ENCODE results near the gene RAB39B. TPM values are rescaled to one million over a fixed set of nuclear protein-coding genes. Genes with fewer than 3 reads are reported as not detected.
"Not testable (repeated sequence)": the region's sequence is repeated elsewhere in the genome, so short reads cannot be mapped to it uniquely, and the experiment has no call there.

The RAB39B gene
- total RNA-seq, 2 donors from 2014 or later, result 1.8 TPM; not detected in 1

DNA sequence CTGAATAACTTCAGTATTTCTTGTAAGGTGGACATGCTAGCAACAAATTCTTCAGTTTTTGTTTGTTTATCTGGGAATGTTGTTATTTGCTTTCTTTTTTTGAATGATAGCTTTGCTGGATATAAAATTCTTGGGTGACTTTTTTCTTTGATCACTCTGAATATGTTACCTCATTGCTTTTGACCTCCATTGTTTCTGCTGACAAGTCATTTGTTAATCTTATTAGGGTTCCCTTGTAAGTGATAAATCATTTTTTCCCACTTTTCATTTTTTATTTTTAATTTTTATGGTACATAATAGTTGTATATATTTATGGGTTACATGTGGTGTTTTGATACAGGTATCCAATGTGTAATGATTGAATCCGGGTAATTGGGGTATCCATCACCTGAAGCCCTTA is 6.7 kb upstream of the RAB39B start:
- H3K9me3 ChIP-seq, result no peaks in the 10 kb centered on the region
- no peak overlapping the region for H3K4me3 ChIP-seq
- WGBS, 2 donors, result 88 to 100% methylated on average over 1 of the region's 1 CpG
- no peak for ATAC-seq
- intact Hi-C loops (cut with DNase I), result no loop called here
- H3K27me3 ChIP-seq, result no peaks in the 10 kb centered on the region
- no peak overlapping the region for H3K27ac ChIP-seq
- H3K36me3 ChIP-seq (replicated peaks in 1 of 2; ENCODE audit: insufficient read depth in 1 of 2, low read depth in 2 of 2), result no peaks in the 10 kb centered on the region
- no peaks in the 10 kb centered on the region for H3K4me1 ChIP-seq
- TF ChIP-seq, protein P1, sequence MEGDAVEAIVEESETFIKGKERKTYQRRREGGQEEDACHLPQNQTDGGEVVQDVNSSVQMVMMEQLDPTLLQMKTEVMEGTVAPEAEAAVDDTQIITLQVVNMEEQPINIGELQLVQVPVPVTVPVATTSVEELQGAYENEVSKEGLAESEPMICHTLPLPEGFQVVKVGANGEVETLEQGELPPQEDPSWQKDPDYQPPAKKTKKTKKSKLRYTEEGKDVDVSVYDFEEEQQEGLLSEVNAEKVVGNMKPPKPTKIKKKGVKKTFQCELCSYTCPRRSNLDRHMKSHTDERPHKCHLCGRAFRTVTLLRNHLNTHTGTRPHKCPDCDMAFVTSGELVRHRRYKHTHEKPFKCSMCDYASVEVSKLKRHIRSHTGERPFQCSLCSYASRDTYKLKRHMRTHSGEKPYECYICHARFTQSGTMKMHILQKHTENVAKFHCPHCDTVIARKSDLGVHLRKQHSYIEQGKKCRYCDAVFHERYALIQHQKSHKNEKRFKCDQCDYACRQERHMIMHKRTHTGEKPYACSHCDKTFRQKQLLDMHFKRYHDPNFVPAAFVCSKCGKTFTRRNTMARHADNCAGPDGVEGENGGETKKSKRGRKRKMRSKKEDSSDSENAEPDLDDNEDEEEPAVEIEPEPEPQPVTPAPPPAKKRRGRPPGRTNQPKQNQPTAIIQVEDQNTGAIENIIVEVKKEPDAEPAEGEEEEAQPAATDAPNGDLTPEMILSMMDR (IDR thresholded peaks at IDR 0.05), result no peak
- no peak for TF ChIP-seq POLR2A (IDR thresholded peaks at IDR 0.05)
- DNase-seq, result no peak

DNA sequence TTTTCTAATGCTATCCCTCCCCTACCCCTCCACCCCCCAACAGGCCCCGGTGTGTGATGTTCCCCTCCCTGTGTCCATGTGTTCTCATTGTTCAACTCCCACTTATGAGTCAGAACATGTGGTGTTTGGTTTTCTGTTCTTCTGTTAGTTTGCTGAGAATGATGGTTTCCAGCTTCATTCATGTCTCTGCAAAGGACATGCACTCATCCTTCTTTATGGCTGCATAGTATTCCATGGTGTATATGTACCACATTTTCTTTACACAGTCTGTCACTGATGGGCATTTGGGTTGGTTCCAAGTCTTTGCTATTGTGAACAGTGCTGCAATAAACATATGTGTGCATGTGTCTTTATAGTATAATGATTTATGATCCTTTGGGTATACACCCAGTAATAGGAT is 3.7 kb upstream of the RAB39B start:
- intact Hi-C loops (cut with DNase I); ATAC-seq: not testable (repeated sequence)

DNA sequence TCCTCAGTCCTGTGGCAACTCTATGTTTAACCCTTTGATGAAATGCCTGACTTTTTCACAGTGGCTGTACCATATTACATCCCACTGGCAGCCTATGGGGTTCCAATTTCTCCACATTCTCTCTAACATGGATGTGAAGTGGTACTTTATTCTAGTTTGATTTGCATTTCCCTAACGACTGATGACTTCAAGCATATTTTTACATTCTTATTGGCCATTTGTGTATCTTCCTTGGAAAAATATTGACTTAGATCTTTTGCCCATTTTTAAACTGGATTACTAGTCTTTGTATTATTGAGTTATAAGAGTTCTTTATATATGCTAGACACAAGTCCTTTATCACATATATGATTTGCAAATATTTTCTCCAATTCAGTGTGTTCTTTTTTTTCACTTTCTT is 2.1 kb upstream of the RAB39B start:
- Histone ChIP-seq H3K27me3 (no peaks in the 10 kb centered on the region), H3K4me3 (no peak overlapping the region), H3K36me3 (replicated peaks in 1 of 2; ENCODE audit: insufficient read depth in 1 of 2, low read depth in 2 of 2) (no peaks in the 10 kb centered on the region), H3K4me1 (peaks cover 7% of the 10 kb centered on the region), H3K27ac (no peak overlapping the region), H3K9me3 (no peaks in the 10 kb centered on the region)
- ATAC-seq, result no peak
- WGBS, 2 donors, result 70 to 82% methylated on average over 1 of the region's 1 CpG
- TF ChIP-seq, protein P1 (IDR thresholded peaks at IDR 0.05), result no peak
- TF ChIP-seq POLR2A (IDR thresholded peaks at IDR 0.05), result no peak
- no peak for DNase-seq
- intact Hi-C loops (cut with DNase I), result no loop called here

More for the DNA sequence above, 3.7 kb upstream of the RAB39B start:
- WGBS, 2 donors, result 67 to 100% methylated on average over 1 of the region's 1 CpG
- not testable (repeated sequence) for DNase-seq; H3K9me3 ChIP-seq; H3K4me1 ChIP-seq; H3K27ac ChIP-seq; H3K4me3 ChIP-seq; H3K27me3 ChIP-seq; H3K36me3 ChIP-seq (replicated peaks in 1 of 2; ENCODE audit: insufficient read depth in 1 of 2, low read depth in 2 of 2)

DNA sequence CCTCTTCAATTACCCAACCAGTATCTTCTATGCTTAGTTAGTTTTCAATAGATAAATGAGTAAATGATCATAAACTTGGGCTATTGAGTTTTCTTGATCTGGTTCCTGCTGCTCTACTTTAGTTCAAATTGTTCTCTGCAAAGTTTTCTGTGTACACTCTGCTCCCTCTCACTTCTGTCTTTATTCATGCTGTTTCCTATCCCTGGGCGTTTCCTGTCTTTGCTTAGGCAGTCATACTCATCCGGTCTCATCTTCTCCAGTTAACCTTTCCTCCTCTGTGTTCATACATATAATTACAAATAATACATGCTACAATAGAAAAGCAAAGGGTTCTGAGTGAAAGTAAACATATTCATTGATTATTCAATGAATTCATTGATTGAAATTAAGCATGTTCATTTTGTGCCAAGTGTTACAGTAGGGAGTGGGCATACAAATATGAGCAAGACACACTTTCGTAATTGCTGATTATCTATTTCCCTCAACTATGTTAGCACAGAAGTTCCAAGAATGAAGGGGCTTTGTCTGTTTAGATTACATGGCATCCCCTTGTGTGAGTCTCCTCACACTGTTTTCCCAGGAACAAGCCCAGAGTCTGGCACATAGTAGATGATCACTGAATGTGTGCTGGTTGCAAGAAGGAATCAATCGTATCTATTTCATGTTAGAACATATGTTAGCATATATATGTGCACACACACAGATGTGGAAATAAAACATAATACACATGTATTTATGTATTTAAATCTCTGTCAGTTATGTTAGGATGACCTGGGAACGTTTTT is 1.1 kb downstream of the RAB39B start:
- ATAC-seq (no peak), DNase-seq (no peak)
- H3K9me3 ChIP-seq, result no peaks in the 10 kb centered on the region
- no peaks in the 10 kb centered on the region for H3K27me3 ChIP-seq
- no peak for TF ChIP-seq POLR2A (IDR thresholded peaks at IDR 0.05)
- TF ChIP-seq, protein P1 (IDR thresholded peaks at IDR 0.05), result no peak
- H3K4me1 ChIP-seq, result peaks cover 7% of the 10 kb centered on the region
- intact Hi-C loops (cut with DNase I), result no loop called here
- H3K4me3 ChIP-seq, result no peak overlapping the region
- 19 to 36% methylated on average over 5 of the region's 5 CpGs for WGBS, 2 donors
- H3K27ac ChIP-seq, result no peak overlapping the region
- no peaks in the 10 kb centered on the region for H3K36me3 ChIP-seq (replicated peaks in 1 of 2; ENCODE audit: insufficient read depth in 1 of 2, low read depth in 2 of 2)

DNA sequence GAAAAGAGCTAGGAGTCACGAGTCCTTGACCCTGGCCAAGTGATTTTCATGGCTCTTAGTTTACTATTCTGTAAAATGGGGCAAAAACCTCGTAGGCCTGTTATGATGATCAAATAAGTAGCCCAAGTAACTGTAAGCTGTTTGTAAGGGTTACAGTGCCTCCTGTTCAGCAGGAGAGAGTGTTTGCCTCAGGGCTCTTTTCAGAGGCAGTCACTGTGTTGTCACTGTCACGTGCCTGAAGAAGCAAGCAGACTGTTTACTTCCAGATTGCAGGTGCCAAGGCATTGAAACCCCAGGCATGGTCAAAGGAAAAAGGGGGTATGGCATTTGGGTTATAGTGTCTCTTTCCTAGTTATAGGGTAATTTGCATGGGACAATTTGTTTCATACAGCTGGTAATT is 4.5 kb downstream of the RAB39B start:
- 20 to 65% methylated on average over 1 to 3 of the region's 3 CpGs for whole genome bisulfite sequencing, 2 donors
- Histone ChIP-seq H3K36me3 (replicated peaks in 1 of 2; ENCODE audit: insufficient read depth in 1 of 2, low read depth in 2 of 2) (no peaks in the 10 kb centered on the region), H3K27me3 (no peaks in the 10 kb centered on the region), H3K27ac (no peak overlapping the region), H3K4me1 (peaks cover 7% of the 10 kb centered on the region), H3K4me3 (no peak overlapping the region), H3K9me3 (no peaks in the 10 kb centered on the region)
- ATAC-seq, result no peak
- intact Hi-C loops (cut with DNase I), result no loop called here
- TF ChIP-seq, protein P1 (IDR thresholded peaks at IDR 0.05), result no peak
- TF ChIP-seq POLR2A (IDR thresholded peaks at IDR 0.05), result no peak
- DNase-seq, result no peak
